SIG-M5 (cell line): ENCODE data around the gene BLTP1.
A peak's percentile ranks its signal among the peaks of the same experiment; 100 is the strongest.
"Not testable (repeated sequence)": the region's sequence is repeated elsewhere in the genome, so short reads cannot be mapped to it uniquely, and the experiment has no call there.

Source experiments
- DNase-seq: peaks from one replicate; lab custom pipeline; 2025; lab: John Stamatoyannopoulos, UW

Gene BLTP1

GRCh38 chr4:122151982-122152710, at the start of gene BLTP1:
BLTP1 (plus strand) TSS chr4:122152331; CDS start chr4:122170648, 18,317 bp downstream.
- DNase-seq: no peak

GRCh38 chr4:122104184-122104583, 47.9 kb upstream of the BLTP1 start:
- DNase-seq: no peak

- no peak for DNase-seq
Measured at GRCh38 chr4:122107680-122108079, 44.5 kb upstream of the BLTP1 start.

DNA sequence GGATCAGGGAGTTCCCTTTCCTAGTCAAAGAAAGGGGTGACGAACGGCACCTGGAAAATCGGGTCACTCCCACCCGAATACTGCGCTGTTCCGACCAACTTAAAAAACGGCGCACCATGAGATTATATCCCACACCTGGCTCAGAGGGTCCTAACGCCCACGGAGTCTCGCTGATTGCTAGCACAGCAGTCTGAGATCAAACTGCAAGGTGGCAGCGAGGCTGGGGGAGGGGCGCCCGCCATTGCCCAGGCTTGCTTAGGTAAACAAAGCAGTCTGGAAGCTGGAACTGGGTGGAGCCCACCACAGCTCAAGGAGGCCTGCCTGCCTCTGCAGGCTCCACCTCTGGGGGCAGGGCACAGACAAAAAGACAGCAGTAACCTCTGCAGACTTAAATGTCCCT, 41.8 kb upstream of the BLTP1 start:
- DNase-seq: not testable (repeated sequence)

- no peak for DNase-seq
Measured at GRCh38 chr4:122117743-122118142, 34.4 kb upstream of the BLTP1 start.

- no peak for DNase-seq
Measured at GRCh38 chr4:122118243-122118642, 33.9 kb upstream of the BLTP1 start.

DNA sequence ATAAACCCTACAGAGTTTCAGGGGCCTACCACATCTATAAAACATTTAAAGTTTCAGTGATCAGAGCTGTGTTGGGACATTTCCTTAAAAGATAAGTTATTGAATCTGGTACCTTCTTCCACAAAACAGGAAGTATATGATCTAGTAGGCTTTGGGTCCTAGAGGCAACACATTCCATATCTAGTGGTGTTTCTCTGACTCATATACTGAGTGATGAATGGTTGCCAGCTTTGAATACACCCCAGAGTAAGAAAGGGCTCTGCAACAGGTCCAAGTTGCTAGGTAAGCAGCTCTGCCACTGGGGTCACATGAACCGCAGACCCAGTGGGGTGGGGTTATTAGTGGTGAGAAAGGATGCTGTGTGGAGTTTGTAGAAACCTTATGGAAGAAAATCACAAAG, 32.4 kb upstream of the BLTP1 start:
- DNase-seq: no peak

GRCh38 chr4:122121593-122121992, 30.5 kb upstream of the BLTP1 start:
- no peak for DNase-seq

GRCh38 chr4:122122083-122122482, 30.0 kb upstream of the BLTP1 start:
- DNase-seq: no peak

DNA sequence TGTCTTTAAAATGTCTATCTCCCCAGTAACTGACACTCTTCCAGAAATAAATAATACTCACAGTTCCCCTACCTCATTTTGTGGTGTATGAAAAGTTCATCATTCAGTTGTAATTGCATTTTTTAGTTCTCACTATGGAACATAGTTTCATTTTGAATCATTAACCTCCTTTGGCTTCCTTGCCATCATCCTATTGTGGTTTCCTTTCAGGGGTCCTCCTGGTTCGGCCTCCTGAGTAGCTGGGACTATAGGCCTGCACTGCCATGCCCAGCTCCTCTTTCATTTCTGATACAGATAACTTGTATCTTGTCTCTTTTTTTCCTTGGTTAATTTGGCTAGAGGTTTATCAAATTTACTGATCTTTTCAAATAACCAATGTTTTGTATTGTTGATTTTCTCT, 23.1 kb upstream of the BLTP1 start:
- no peak for DNase-seq

GRCh38 chr4:122131562-122132157, 20.5 kb upstream of the BLTP1 start:
- no peak for DNase-seq

GRCh38 chr4:122132891-122133290, 19.2 kb upstream of the BLTP1 start:
- no peak for DNase-seq

DNA sequence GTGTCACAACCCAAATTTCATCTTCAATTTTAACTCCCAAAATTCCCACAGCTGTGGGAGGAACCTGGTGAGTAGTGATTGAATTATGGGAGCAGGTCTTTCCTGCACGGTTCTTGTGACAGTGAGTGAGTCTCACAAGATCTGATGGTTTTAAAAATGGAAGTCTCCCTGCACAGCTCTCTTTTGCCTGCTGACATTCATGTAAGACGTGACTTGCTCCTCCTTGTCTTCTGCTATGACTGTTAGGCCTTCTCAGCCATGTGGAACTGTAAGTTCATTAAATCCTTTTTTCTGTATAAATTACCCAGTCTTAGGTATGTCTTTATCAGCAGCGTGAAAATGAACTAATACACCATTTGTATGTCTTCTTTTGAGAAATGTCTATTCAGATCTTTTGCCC, 13.0 kb upstream of the BLTP1 start:
- DNase-seq: no peak

- no peak for DNase-seq
Measured at GRCh38 chr4:122140834-122141233, 11.3 kb upstream of the BLTP1 start.

DNA sequence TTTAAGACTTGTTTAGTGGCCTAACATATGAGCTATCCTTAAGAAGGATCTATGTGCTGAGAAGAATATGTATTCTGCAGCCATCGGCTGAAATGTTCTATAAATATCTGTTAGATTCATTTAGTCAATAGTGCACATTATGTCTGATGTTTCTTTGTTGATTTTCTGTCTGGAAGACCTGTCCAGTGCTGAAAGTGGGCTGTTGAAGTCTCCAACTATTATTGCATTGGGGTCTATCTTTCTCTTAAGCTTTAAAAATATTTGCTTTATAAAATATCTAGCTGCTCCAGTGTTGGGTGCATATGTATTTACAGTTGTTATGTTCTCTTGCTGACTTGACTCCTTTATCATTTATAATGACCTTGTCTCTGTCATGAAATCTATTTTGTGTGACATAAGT, 9.4 kb upstream of the BLTP1 start:
- no peak for DNase-seq

DNA sequence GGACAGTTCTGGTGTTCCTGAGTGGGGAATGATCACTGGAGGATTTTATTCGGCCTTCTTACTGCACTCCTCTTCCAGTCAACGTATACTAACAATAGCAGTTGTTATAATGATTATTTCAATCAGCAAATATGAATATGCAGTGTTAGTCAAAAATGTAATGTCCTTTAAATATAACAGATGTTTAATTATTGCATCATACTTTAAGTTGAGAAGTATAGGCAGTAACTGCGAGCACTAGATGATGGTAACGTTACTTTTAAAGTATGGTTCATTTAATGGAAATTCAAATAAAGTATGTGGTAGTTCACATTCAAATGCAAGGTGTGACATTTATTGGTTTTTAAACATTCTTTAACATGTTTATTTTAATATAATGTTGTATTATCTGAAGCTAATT, 5.5 kb upstream of the BLTP1 start:
- DNase-seq: no peak

DNA sequence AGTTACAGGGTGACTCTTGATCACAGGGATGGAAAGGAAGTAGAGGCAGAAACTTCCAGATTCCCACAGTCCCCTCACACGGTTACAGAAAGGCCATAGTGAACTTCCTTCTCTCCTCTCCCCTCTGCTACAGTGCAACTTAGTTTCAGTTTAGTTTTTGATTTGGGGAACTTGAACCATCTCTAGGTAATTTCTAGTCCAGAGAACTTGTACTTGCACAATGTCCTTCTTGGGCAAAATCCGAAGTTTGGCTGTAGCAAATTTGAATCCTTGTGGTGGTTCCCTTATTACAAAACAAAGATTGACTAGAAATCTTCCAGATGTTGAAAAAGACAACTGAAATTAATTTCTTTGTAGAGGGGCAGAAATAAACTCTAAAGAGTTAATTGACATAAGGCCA, 1.2 kb upstream of the BLTP1 start:
- DNase-seq: peak; percentile 54

DNA sequence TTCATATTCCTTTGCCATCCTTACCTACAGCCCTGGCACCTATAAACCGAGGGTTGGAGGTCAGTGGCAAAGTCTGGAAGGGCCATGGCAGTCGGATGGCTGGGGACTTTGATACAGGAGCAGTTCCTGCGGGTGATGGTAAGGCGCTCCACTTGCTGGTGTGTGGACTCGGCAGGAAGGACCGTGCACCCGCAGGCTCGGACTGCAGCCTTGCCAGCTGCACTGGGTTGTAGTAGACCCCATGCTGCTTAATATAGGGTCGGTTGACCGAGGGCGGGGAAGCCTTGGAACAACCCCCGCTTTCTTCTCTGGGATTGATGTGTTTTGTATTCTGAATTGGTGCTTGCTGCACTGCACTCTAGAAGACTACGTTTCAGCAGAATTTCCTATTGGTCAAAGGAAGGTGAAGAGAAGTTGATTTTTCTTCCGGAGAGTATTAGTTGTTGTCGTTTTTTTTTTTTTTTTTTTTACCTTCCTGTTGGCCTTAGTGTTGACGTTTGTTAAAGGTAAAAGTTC, 638 bp downstream of the BLTP1 start:
- no peak for DNase-seq

DNA sequence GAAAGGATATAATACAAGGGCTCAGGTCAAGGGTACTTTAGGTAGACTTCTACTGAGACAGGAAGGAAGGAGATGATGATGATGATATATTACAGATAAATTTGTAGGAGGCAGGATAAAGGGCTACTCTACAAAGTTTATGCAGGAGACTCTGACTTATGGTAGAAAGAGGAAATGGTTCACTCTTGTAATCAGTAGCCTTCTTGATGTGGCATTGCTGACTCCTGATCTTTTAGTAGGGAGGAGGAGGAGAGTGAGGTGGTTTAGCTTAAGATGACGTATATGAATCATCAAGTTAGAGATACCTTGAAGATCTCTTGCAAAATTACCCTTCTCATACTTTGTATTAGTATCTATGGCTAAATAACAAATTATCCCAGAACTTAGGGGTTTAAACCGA, 4.7 kb downstream of the BLTP1 start:
- DNase-seq: no peak

DNA sequence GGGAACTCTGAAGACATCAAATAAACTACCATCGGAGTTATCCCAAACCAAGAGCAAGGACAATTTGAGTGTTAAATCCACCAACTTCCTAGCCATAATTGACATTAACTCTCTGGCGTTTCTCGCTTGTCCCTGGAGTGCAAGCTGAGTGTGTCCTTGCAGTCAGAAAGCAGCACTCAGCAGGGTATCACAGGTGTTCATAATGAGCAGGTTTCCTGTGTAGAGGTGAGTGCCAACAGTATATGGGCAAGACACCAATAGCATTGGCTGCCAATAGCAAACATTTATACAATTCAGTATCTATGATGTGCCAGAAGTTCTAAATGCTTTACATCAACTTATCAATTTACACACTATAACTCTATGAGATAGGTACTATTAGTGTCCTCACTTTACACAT, 11.2 kb downstream of the BLTP1 start:
- no peak for DNase-seq

DNA sequence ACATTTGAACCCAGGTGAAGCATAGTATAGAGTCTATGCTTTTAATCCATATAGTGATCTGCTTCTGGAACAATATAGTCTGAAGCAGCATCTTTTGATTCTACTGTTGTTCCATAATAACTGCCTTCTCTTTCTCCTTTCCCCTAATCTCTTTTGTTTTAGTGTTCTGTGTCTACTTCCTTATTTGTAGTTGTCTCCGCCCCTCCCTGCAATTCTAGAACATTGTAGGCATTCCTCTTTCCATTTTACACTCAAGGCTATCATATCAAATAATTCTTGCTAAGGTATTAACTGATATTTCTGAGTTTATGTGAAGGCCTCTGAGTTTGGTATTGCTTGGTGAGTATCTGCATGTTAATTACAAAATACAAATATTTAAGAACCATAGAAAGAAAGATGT, 11.6 kb downstream of the BLTP1 start:
- DNase-seq: no peak

GRCh38 chr4:122167369-122167768, 15.2 kb downstream of the BLTP1 start:
- no peak for DNase-seq

DNA sequence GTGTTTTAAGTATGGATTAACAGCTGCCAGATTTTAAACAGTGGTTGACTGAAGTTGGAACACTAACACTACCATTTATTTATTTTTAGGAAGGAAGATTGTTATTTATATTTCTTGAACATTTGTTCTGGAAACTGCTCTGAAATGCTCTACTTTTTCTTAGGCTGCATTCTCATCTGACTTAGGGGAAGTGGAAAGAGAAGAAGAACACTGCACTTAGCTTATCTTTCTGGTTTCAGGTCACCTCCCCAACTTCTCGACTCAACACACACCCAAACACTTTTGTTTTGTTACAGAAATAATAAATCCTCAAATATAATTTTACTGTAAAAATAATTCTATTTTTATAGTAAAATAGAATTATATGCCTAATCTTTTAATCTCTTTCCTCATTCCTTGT, 18.6 kb downstream of the BLTP1 start:
- DNase-seq: no peak

GRCh38 chr4:122171323-122171722, 19.2 kb downstream of the BLTP1 start:
- no peak for DNase-seq
